ENCODE data around the gene ATRIP. TPM values are rescaled to one million over a fixed set of nuclear protein-coding genes. Genes with fewer than 3 reads are reported as not detected.

ATRIP gene
- total and polyA plus RNA-seq, 2 donors from 2014 or later: 5.4 to 6.7 TPM

DNA sequence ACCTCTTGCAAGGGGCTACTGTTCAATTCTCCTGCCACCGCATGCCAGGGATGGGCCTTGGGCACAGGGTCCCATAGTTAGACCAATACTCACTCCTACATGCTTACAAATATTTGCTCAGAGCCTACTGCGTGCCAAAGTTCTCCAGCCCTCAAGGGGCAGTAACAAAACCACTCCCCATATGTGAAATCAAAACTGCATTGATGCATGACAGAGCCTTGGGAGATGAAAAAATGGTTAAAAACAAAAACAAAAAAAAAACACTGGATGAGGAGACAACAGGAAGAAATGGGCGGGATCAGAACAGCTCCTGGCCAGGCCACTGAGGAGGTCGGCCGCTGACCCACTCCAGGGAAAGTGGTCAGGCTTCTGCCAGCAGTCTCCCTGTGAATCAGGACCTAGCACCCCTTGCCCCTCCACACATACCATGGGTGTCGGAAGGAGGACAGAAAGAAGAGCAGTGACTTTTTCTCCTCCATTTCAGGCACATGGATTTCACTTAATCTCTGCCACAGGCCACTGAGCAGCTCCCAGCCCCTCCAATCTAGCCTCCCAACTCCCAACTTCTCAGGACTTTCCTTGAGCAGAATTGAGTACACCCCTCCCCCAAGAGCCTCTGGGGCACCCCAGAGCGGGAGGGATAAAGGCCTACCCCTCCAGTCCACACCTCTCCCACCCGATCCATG is 19.4 kb upstream of the ATRIP start:
- H3K27ac ChIP-seq (ENCODE audit: low read depth in 2 of 2, low read length in 2 of 2): peak overlapping the region; percentile 91 to 94
- H3K4me1 ChIP-seq (ENCODE audit: control insufficient read depth in 2 of 3, insufficient read depth in 2 of 3, low read depth in 1 of 3, low read length in 3 of 3): peaks cover 0 to 71% (median 36%) of the 10 kb centered on the region in 3 donors
- TF ChIP-seq, protein P1, sequence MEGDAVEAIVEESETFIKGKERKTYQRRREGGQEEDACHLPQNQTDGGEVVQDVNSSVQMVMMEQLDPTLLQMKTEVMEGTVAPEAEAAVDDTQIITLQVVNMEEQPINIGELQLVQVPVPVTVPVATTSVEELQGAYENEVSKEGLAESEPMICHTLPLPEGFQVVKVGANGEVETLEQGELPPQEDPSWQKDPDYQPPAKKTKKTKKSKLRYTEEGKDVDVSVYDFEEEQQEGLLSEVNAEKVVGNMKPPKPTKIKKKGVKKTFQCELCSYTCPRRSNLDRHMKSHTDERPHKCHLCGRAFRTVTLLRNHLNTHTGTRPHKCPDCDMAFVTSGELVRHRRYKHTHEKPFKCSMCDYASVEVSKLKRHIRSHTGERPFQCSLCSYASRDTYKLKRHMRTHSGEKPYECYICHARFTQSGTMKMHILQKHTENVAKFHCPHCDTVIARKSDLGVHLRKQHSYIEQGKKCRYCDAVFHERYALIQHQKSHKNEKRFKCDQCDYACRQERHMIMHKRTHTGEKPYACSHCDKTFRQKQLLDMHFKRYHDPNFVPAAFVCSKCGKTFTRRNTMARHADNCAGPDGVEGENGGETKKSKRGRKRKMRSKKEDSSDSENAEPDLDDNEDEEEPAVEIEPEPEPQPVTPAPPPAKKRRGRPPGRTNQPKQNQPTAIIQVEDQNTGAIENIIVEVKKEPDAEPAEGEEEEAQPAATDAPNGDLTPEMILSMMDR (IDR thresholded peaks at IDR 0.05; ENCODE audit: borderline replicate concordance, extremely low read depth, insufficient read depth): no peak

DNA sequence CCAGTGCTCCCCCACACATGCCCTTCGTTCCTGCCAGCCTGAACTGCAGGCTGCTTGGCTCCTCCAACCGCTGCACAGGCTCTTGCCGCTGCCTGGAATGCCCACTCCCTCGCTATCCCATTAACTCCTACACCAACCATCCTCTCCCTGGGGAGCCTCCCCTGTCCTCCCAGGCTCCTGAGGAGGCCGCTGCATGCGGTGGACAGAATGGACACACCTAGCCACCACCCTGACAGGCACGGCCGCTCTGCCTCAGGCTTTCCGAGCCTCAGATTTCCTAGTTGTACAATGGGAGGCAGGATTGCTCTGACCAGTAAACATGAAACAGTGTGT is 18.9 kb upstream of the ATRIP start:
- H3K4me3 ChIP-seq (ENCODE audit: low read length in 3 of 3): peak overlapping the region; percentile 47 to 76 (median 75)
- no peaks in the 10 kb centered on the region for H3K9me3 ChIP-seq (ENCODE audit: control insufficient read depth in 2 of 3, insufficient read depth in 1 of 3, low read length in 3 of 3)
- peaks cover 0 to 6% (median 0%) of the 10 kb centered on the region in 3 donors for H3K36me3 ChIP-seq (ENCODE audit: control insufficient read depth in 2 of 3, insufficient read depth in 3 of 3, low read length in 3 of 3)
- FAIRE-seq: no peak
- peak overlapping the region; percentile 15 to 76 (median 42) for H3K9ac ChIP-seq (ENCODE audit: low read length in 3 of 3)
- TF ChIP-seq, protein P1 (IDR thresholded peaks at IDR 0.05; ENCODE audit: borderline replicate concordance, extremely low read depth, insufficient read depth): no peak
- DNase-seq: peak; percentile 49 to 74 (median 56)
- no peaks in the 10 kb centered on the region for H3K27me3 ChIP-seq (ENCODE audit: control insufficient read depth, insufficient read depth, low read length)
- H3K4me1 ChIP-seq (ENCODE audit: control insufficient read depth in 2 of 3, insufficient read depth in 2 of 3, low read depth in 1 of 3, low read length in 3 of 3): peaks cover 0 to 73% (median 36%) of the 10 kb centered on the region in 3 donors
- peak overlapping the region; percentile 91 to 94 for H3K27ac ChIP-seq (ENCODE audit: low read depth in 2 of 2, low read length in 2 of 2)
- intact Hi-C loops (cut with DNase I): no loop called here

More for the DNA sequence above, 19.4 kb upstream of the ATRIP start:
- Histone ChIP-seq H3K9ac (ENCODE audit: low read length in 3 of 3) (peak overlapping the region in 2 of 3 donors; percentile 27 to 76), H3K27me3 (ENCODE audit: control insufficient read depth, insufficient read depth, low read length) (no peaks in the 10 kb centered on the region), H3K4me3 (ENCODE audit: low read length in 3 of 3) (peak overlapping the region; percentile 47 to 76 (median 75)), H3K9me3 (ENCODE audit: control insufficient read depth in 2 of 3, insufficient read depth in 1 of 3, low read length in 3 of 3) (no peaks in the 10 kb centered on the region), H3K36me3 (ENCODE audit: control insufficient read depth in 2 of 3, insufficient read depth in 3 of 3, low read length in 3 of 3) (peaks cover 0 to 6% (median 0%) of the 10 kb centered on the region in 3 donors)
- intact Hi-C loops (cut with DNase I): no loop called here
- FAIRE-seq (no peak), DNase-seq (peak in 1 of 5 donors; percentile 57)

DNA sequence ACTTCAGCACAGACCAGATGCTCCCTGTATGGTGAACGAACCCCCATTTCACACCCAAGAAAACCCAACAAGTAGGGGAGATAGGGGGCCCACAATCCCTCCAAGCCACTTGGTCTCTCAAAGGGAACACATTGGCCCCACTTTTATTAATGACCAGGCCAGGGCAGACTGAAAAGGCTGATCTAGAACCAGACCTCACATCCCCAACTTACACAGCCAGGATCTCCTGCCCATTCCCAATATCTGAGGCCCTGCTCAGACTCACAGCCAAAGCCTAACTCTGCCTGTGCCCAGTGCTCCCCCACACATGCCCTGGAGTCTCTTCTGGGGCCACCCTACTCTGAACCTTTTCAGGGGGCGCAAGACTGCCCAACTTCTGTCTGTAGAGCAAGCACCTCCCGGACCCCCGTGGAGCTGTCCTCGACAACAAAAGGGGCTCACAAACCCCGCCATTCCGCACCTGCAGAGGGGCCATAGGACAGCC is 18.4 kb upstream of the ATRIP start:
- H3K27ac ChIP-seq (ENCODE audit: low read depth in 2 of 2, low read length in 2 of 2): peak overlapping the region; percentile 91 to 94
- FAIRE-seq: no peak
- intact Hi-C loops (cut with DNase I): no loop called here
- TF ChIP-seq, protein P1 (IDR thresholded peaks at IDR 0.05; ENCODE audit: borderline replicate concordance, extremely low read depth, insufficient read depth): no peak
- H3K4me1 ChIP-seq (ENCODE audit: control insufficient read depth in 2 of 3, insufficient read depth in 2 of 3, low read depth in 1 of 3, low read length in 3 of 3): peaks cover 2 to 73% (median 39%) of the 10 kb centered on the region in 3 donors
- H3K9ac ChIP-seq (ENCODE audit: low read length in 3 of 3): peak overlapping the region; percentile 42 to 76 (median 76)
- H3K27me3 ChIP-seq (ENCODE audit: control insufficient read depth, insufficient read depth, low read length): no peaks in the 10 kb centered on the region
- no peak for DNase-seq
- H3K9me3 ChIP-seq (ENCODE audit: control insufficient read depth in 2 of 3, insufficient read depth in 1 of 3, low read length in 3 of 3): no peaks in the 10 kb centered on the region
- peak overlapping the region; percentile 47 to 76 (median 75) for H3K4me3 ChIP-seq (ENCODE audit: low read length in 3 of 3)
- H3K36me3 ChIP-seq (ENCODE audit: control insufficient read depth in 2 of 3, insufficient read depth in 3 of 3, low read length in 3 of 3): peaks cover 0 to 6% (median 0%) of the 10 kb centered on the region in 3 donors
